Limb (tissue), 2 donors: ENCODE measurements around the gene DYNC2H1.

Experiments used
- DNase-seq, 2 donors: peaks; one replicate each; pipeline ENCODE4 v3.0.0-alpha.2; 2016; ENCODE audit errors: extremely low spot score in 2 of 2

Gene DYNC2H1

GRCh38 chr11:103453915-103454709 is 344.9 kb downstream of the DYNC2H1 start:
- no peak for DNase-seq

- no peak for DNase-seq
Observed at GRCh38 chr11:103464420-103464819, 355.2 kb downstream of the DYNC2H1 start.

DNA sequence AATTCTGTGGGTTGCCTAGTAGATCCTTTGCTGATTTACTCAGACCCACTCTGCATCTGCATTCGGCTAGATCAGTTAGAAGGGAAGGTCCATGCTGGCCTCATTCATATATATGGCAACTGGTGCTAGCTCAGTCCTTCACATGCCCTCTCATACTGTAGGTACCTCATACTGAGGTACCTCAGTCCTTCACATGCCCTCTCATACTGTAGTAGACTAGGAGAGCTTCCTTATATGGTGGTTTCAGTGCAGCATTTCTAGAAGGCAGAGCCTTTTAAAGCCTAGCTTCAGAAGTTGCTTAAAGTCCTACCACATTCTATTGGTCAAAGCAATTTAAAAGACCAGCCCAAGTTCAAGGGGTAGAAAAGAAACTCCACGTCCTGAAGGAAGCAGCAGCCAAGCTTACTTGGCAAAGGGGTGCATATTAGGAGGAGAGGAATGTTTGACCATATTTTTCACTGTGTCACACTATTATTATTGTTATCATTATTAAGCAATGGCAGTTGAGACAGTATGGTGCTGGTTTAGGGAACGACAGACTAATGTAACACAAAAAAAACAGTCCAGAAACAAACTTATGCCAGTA is 356.4 kb downstream of the DYNC2H1 start:
- no peak for DNase-seq

- DNase-seq, result no peak
Observed at GRCh38 chr11:103471546-103471945, 362.3 kb downstream of the DYNC2H1 start.

DNA sequence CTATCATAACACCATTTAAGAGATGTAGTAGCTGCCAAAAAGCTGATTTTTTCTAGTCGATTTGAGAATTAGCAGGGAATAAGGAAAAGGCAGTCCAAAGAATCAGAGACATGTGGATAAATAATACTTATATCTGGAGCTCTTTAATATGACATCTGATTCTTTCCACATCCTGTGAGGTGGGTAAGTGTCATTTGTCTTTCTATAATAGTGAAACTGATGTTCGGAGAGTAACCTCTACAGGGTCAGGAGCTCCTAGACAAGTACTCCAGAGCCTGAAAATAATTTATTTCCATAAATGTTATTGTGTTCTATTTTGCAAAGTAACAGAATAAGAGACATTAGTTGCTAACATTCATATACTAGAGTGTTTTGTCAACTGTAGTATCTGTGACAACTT is 367.6 kb downstream of the DYNC2H1 start:
- DNase-seq, result no peak

GRCh38 chr11:103480421-103480820 is 371.2 kb downstream of the DYNC2H1 start:
- DNase-seq, result no peak

- no peak for DNase-seq
Observed at GRCh38 chr11:103483996-103484395, 374.8 kb downstream of the DYNC2H1 start.

DNA sequence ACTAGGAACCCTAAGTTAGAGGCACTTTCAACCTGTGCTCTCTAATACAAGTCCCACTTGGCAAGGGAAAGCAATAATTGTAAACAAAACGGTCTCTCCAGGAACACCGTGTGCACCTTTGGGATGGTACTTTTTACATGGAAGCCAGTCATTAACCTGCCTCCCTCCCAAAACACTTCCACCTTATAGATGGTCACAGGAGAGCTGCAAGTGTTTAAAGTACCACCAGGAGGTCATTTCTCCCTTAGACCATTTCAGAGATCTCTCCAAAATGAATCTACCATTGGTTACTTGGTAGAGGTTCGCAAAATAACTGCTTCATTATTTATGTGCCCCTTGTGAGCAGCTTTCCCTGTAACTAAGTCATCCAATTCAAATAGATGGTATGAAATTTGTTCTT is 375.3 kb downstream of the DYNC2H1 start:
- DNase-seq, result no peak

GRCh38 chr11:103486604-103487003 is 377.4 kb downstream of the DYNC2H1 start:
- no peak for DNase-seq

- DNase-seq, result no peak
Observed at GRCh38 chr11:103487113-103487512, 377.9 kb downstream of the DYNC2H1 start.

GRCh38 chr11:103488031-103488461 is 378.8 kb downstream of the DYNC2H1 start:
- no peak for DNase-seq

GRCh38 chr11:103488579-103488978 is 379.4 kb downstream of the DYNC2H1 start:
- no peak for DNase-seq

GRCh38 chr11:103491777-103492176 is 382.6 kb downstream of the DYNC2H1 start:
- no peak for DNase-seq

- no peak for DNase-seq
Observed at GRCh38 chr11:103494491-103494890, 385.3 kb downstream of the DYNC2H1 start.

DNA sequence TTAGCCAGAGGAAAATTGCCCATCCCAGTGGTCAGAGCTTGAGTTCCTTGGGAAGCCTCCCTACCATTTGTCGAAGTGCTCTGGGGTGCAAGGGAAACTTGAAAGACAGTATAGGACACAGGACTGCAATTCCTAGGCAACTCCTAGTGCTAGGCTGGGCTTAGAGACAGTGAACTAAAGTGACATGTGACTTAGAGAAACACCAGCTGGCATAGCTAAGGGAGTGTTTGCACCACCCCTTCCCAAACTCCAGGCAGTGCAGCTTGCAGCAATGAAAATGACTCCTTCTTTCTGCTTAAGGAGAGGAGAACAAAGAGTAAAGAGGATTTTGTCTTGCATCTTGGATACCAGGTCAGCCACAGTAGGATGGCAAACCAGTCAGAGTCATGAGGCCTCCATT is 388.0 kb downstream of the DYNC2H1 start:
- no peak for DNase-seq

DNA sequence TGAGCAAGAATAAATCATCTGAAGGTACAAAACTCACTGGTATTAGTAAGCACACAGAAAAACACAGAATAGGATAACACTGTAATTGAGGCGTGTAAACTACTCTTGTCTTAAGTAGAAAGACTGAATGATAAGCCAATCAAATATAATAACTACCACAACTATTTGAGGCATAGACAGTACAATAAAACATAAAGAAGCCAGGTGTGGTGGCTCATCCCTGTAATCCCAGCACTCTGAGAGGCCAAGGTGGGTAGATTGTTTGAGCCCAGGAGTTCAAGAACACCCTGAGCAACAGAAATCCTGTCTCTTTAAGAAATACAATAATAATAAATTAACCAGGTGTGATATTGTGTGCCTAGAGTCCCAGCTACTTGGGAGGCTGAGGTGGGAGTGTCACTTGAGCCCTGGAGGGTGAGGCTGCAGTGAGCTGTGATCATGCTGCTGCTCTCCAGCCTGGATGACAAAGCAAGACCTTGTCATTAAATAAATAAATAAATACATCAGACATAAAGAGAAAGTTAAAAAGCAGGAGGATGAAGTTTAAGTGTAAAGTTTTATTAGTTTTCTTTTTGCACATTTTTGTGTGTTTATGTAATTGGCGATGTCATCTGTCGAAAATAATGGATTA is 390.6 kb downstream of the DYNC2H1 start:
- no peak for DNase-seq

GRCh38 chr11:103515283-103515682 is 406.1 kb downstream of the DYNC2H1 start:
- DNase-seq, result no peak

DNA sequence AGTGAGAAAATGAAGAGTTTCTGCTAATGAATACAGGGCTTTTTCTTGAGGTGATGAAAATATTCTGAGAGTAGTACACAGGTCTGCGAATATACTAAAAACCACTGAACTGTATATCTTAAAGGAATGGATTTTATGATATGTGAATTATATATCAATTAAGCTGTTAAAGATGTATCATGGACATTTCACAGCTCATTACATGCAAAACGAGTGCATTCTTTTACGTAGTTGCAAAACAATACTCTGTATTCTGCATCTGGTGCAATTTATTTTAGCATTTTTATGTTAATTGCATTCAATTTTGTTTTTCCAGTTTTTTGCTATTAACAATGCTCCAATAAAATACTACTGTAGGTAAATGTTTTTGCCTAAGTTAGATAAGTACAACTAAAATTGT is 411.6 kb downstream of the DYNC2H1 start:
- no peak for DNase-seq

DNA sequence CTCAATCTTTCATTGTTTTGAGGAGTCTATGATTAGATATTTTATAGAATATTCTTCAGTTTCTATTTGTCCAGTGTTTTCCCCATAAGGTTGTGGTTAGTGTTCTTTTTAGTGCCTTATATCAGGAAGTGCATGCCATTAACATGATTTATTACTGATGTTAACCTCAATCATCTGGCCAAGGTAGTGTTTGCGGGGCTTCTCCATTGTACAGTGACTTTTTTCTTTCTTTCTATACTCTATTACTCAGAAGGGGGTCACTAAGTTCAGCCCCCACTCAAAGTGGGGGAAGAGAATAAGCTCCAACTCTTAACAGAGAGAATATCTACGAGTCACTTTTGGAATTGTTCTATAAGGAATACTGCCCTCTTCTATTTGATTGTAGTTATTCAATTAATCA is 415.8 kb downstream of the DYNC2H1 start:
- DNase-seq, result no peak

GRCh38 chr11:103528046-103528445 is 418.8 kb downstream of the DYNC2H1 start:
- no peak for DNase-seq

GRCh38 chr11:103528596-103528995 is 419.4 kb downstream of the DYNC2H1 start:
- DNase-seq, result no peak

GRCh38 chr11:103529181-103529684 is 420.0 kb downstream of the DYNC2H1 start:
- no peak for DNase-seq
